COLO668 (cell line): Measurements from ENCODE around the gene SLC39A11.
"Not testable (repeated sequence)": the region's sequence is repeated elsewhere in the genome, so short reads cannot be mapped to it uniquely, and the experiment has no call there.

ENCODE experiments used
- DNase-seq: peaks from one replicate; lab custom pipeline; 2025; ENCODE audit not compliant: unreplicated experiment; lab: John Stamatoyannopoulos, UW

SLC39A11 gene

DNA sequence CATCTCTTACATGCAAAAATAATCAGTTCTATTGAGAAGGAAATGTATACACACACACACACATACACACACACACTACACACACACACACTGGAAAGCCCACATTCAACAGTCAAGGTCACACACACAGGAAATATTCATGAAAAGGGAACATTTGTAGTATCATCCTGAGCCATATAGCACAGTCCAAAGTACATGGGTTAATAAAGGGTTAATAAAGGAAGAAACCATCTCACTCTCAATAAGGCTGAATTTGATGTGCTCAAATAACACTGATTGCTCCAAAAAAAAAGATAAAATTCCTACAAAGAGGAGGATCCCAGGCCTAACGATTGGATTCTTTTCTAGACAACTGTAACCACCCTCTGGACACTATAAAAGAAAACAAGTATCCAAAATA is 164.7 kb downstream of the SLC39A11 start:
- DNase-seq: no peak

GRCh38 chr17:72927146-72927545 is 165.3 kb downstream of the SLC39A11 start:
- no peak for DNase-seq

DNA sequence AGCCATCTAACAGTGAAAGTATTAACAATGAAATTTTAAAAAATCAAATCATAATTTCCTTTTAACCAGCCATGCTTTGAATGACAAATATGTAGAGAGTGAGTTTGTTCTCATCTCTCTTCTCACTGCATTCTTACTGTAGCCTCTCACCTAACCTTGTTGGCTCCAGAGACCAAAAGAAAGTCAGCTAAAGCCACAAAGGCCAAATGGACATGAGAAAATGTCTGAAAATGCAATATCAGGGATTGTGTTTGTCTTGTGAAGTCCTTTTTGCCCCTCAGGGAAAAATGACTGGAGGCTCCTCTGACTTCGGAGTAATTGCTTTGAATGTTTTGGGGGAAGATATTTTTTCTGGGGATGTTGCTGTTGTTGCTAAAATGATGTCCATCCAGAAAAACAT is 166.3 kb downstream of the SLC39A11 start:
- no peak for DNase-seq

DNA sequence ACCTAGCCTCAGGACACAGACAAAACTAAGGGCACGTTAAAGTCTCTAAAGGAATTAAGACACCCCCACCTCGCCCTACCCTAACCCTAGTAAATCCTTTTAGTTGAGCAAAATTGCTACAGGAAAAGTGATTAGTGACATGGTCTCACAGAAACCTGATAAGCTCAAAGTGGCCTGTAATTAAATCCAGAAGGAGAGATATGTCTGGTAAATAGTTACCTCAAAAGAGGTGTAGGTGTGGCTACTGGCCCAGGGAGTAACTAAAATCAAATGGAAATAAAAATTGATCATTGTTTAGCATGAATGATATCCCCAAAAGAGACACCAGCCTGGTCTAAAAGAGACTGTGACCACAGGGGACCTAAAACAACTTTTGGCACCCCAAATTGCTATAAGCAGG is 168.3 kb downstream of the SLC39A11 start:
- DNase-seq: no peak

DNA sequence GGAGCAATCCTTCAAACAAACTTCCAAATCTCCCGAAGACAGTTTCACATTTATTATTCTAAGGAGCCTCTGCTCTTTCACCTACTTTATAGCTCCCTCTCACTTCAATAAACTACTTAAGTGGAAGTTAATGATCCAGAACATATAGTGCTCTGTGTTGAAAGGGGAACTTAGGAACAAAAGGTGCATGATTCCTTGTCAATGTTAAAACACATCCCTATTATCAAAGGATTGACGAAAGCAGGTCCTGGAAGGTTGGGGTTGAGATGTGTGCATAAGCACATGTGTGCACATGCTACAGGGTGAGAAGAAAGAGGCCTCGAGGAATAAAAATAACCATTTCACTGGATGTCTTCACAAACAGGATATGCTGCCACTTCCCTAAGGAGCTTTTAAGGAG is 170.3 kb downstream of the SLC39A11 start:
- DNase-seq: no peak

DNA sequence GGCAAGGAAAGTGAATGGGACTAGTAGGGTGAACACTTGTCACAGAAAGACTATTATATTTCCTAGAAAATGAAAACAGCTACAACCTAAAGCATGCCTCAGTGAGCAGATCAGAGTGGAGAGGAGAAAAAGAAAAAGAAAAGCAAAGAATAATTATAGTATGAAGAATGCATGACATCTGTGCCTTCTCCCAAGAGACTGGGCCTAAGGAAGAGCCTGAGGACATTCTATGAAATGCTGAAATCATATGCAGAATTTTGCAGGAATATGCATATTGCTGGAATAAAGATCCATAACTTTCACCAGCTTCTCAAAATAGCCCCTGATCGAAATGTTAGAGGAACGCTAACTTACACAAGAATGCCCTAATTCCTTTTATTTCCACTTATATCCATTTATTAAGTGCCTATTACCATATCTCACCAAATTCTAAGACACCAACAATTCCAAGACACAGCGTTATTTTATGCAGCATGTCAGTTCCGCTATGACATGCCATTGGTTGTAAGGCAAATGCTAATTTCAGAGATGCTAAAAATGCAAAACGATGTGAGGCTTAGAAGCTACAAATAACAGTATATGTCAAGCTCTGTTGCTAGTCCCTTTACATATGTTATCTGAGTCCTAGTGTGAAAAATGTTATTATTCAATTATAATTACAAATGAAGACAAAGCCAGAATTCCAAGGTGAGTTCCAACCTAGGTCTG is 171.0 kb downstream of the SLC39A11 start:
- DNase-seq: no peak

DNA sequence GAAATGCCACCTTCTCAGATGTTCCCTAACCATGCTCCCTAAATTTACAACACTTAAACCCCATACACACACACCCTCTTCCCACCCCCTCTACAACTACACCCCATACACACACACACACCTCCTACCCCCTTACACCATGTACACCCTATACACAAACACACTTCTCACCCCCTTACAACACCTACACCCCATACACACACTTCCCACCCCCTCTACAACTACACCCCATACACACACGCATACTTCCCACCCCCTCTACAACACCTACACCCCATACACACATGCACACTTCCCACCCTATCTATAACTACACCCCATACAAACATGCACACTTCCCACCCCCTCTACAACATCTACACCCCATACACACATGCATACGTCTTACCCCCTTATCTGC is 172.0 kb downstream of the SLC39A11 start:
- no peak for DNase-seq

GRCh38 chr17:72916991-72917390 is 175.5 kb downstream of the SLC39A11 start:
- peak; percentile 3 for DNase-seq

- DNase-seq: no peak
Observed at GRCh38 chr17:72915625-72916081, 176.8 kb downstream of the SLC39A11 start.

DNA sequence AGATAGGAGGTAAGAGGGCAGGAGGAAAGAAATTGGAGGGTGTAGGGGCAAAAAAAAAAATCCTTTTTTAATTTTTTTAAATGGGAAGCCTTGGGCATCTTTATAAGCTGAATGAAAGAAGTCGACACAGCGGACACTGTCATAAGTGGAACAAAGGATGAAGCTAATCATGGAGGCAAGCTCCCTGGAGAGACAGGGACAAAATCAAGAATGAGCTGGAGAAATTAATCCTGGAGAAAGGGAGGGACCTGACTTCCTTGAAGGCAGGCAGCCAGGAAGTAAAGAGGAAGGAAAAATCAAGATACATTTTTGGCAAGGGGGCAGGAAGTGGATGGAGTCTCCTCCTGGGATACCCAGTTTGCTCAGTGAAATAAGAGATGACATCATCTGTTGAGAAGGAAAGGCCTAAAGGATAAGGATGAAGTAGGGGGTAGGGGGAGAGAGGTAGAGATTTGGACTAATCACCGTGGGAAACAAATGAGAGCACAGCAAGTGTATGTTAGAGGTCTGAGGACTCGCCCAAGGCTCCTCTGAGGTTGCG is 179.3 kb downstream of the SLC39A11 start:
- no peak for DNase-seq

- no peak for DNase-seq
Observed at GRCh38 chr17:72906306-72906705, 186.2 kb downstream of the SLC39A11 start.

- DNase-seq: no peak
Observed at GRCh38 chr17:72903522-72903921, 189.0 kb downstream of the SLC39A11 start.

DNA sequence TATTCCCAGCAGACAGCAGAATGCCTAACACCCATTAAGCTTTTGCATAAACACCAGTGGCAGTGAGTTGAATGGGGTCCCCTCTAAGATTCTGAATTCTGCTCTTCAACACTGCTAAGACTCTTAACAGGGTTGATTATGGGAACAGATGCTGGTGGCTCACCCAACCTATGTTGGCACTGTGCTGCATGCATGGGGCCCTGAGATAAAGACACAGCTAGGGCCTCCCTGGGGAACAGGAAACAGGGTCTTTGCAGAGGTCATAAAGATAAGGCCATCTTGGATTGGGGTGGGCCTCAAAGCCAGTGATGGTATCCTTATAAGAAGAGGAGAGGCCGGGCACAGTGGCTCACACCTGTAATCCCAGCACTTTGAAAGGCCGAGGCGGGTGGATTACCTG is 190.8 kb downstream of the SLC39A11 start:
- DNase-seq: no peak

DNA sequence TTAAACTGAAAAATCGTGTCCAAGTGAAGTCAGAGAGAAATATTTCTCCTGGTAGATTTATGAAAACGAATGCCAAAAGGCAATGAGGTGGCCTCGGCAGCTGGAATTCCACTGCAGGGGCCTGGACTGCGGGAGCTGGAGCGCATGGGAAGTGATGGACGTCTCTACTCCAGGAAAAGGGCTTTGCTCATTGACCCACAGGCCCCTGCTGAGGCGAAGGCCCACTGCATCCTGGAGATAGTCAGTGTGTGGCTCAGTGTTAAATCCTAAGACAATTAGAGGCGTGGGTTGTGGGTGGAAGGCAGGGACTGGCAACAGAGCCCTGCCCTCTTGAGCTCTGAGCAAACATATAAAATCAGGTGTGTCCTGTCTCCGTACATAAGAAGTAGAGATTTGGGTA is 191.4 kb downstream of the SLC39A11 start:
- DNase-seq: peak; percentile 3

- peak; percentile 23 for DNase-seq
Observed at GRCh38 chr17:72900654-72900971, 191.9 kb downstream of the SLC39A11 start.

- DNase-seq: no peak
Observed at GRCh38 chr17:72898725-72899124, 193.8 kb downstream of the SLC39A11 start.

DNA sequence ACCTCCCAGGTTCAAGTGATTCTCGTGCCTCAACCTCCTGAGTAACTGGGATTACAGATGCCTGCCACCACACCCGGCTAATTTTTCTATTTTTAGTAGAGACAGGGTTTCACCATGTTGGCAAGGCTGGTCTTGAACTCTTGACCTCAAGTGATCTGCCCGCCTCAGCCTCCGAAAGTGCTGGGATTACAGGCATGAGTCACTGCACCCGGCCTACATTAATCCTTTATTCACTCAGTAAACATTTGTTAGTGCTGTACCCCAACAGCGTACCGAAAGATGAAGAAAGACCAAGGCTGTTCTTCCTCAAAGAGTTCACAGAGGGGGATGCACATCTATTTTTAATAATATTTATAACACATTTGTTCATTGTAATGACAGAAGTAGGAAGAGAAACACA is 196.2 kb downstream of the SLC39A11 start:
- DNase-seq: not testable (repeated sequence)

DNA sequence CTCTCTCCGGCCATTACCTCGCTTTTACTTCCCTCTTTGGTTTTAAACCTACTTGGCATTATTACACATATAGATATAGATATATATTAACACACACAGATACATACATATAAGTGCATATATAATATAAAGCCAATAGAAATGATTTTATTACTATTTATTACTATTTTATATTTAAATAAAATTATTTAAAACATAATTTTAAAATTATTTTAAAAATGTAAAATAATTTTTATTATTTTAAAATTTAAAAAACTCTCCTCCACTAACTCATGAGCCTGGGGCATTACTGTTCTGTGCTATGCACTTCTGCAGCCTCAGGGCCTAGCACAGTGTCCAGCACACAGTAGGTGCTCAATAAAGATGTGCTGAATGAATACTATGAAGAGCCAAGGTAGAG is 200.9 kb downstream of the SLC39A11 start:
- no peak for DNase-seq

DNA sequence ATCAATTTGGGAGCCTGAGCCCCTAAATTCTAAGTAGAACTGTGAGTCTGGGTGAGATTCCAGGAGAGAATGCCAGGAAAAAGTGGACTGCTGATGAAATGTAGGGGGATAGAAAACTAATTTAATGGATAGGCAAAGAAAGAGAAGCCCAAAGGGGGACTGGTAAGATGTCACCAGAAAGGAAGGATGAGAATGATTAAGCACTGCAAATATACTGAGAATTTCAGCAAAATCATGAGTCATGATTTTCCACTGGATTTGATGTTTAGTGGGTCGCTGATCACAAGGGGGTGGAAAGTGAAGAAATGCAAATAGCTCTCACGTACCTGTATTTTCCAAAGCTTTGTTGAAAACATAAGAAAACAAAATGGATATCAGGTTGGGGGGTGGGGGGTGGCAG is 201.8 kb downstream of the SLC39A11 start:
- DNase-seq: no peak

DNA sequence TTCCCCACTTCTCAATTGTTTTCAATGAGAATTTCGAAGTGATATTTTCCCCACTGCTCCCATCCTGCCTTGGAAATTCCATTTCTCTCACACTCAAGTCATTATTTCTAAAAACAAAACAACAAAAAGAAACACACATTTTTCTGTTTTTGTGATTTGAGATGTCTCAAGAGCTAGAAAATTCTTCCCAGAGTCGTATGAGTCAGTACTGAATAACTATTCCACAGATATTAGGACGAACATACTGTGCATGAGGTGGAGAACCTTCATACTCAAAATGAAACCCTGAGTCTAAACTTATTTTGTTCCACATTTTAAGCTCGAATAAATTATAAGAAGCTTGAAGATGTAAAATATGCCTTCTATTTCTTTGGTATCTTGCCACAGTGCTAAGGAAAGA is 204.6 kb downstream of the SLC39A11 start:
- DNase-seq: no peak

- no peak for DNase-seq
Observed at GRCh38 chr17:72887322-72887721, 205.2 kb downstream of the SLC39A11 start.

GRCh38 chr17:72886622-72887021 is 205.9 kb downstream of the SLC39A11 start:
- DNase-seq: no peak

DNA sequence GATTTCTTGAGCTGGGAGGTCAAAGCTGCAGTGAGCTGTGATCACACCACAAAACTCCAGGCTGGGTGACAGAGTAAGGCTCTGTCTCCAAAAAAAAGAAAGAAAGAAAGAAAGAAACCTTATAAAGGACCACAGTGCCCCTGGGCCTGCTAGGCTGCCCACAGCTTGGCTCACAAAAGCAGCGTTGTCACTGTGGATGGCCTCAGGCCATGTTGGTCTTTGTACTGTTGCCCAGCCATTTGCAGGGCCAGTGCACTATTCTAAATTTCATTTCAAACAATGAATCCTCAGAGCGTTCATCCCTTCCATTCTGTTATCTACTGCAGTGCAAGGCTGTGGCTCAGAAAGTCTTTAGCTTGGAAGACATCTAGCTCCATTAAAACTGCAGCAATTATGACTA is 208.4 kb downstream of the SLC39A11 start:
- no peak for DNase-seq
